Measurements from ENCODE around the gene PIAS2.

DNA sequence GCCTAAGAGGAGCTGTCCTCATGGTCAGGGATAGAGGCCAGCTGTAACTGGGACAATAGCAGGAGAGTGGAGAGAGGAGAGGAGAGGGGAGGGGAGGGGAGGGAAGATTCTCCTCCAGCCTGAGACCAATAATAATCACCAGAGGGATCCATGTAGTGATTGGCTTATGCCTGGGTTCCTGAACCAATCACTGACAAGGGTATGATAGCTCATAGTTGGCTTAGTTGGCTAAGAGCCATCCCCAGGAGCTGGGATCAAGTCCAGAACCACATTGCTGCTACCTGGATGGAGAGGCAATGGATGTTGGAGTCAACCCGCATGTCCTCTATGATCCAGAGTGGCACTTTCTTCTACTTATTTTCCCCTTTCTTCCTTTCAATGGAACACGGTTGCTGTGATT is 152.7 kb downstream of the PIAS2 start:
- TF ChIP-seq SUZ12 (IDR thresholded peaks at IDR 0.05; ENCODE audit: extremely low read depth, insufficient read depth, insufficient read length) = no peak
- no peak for TF ChIP-seq YY1 (IDR thresholded peaks at IDR 0.05; ENCODE audit: insufficient read depth, insufficient read length)
- TF ChIP-seq ZNF274 (IDR thresholded peaks at IDR 0.05; ENCODE audit: low read depth, low read length) = no peak

Measured in NT2/D1 (cell line).